ENCODE data around the gene CDH26.
A peak's percentile ranks its signal among the peaks of the same experiment; 100 is the strongest.

GRCh38 chr20:60036746-60037499 is 78.7 kb downstream of the CDH26 start:
- TF ChIP-seq CTCF (optimal IDR thresholded peaks at IDR 0.05 in 1 of 3, IDR thresholded peaks at IDR 0.05 in 1 of 3, conservative IDR thresholded peaks at IDR 0.05 in 1 of 3; ENCODE audit: extremely low read depth in 1 of 3, insufficient read depth in 2 of 3, low read length in 3 of 3) (peak in 2 of 3 experiments; percentile 14 to 41), EZH2 (IDR thresholded peaks at IDR 0.05; ENCODE audit: low read length) (no peak)

All from keratinocyte (primary cell).